NCI-H524 treated with DMSO at 0.1 percent for 48 hours (cell line): Measurements from ENCODE around the gene VTCN1.

Source experiments
- DNase-seq: peaks from one replicate; lab custom pipeline; 2025; lab: John Stamatoyannopoulos, UW

Gene VTCN1

DNA sequence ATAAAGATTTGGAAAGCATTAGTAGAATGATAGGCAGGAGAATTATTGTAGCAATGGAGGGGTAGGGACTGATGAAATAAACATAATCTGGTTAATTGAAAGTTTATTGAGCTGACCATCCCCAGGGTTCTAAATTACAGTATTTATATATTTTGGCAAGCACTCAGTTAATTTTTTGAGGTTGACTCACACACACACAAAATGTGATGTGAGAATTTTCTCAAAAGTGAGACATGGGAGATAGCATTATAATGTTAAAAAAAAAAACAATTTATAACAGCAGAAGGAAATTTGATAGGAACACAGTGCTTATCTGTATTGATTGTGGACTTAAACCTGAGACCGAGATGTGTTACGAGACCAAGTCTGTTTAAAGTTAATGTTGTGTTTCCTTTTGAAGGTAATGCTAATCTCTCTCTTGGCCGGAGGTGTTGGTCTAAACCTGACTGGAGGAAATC, 113.7 kb downstream of the VTCN1 start:
- DNase-seq = no peak

DNA sequence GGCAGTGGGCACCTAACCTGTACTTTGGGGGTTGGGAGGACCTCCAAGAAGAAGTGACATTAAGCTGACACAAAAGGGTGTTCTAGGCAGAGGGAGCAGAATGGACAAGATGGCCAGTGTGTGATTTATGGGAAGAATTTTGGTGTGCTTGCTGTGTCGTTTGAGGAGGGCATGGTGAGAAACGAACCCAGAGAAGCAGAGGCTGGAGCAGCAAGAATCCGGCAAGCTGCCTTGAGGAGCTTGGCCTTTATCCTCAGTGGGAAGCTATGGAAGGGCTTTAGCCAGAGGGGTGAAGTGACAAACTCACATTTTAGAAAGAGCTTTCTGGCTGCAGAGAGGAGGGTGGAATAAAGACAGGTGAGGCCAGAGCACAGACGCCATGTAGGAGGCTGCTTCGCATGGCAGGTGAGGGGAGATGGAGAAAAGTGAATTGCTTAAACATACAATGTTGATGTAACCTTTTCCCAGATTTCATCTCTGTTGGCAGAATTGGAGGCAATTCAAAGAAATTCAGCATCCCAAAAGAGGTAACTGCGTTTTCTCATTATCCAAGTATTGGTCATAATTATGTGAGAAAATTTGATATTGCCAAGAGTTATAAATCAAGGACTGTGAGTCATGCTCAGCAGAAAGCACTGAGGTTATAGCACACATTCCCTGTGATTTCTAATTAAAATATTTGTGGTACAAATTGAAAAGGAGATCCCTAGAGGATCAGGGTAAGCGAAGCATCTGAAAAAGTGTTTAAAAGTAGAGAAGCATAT, 115.7 kb downstream of the VTCN1 start:
- no peak for DNase-seq

DNA sequence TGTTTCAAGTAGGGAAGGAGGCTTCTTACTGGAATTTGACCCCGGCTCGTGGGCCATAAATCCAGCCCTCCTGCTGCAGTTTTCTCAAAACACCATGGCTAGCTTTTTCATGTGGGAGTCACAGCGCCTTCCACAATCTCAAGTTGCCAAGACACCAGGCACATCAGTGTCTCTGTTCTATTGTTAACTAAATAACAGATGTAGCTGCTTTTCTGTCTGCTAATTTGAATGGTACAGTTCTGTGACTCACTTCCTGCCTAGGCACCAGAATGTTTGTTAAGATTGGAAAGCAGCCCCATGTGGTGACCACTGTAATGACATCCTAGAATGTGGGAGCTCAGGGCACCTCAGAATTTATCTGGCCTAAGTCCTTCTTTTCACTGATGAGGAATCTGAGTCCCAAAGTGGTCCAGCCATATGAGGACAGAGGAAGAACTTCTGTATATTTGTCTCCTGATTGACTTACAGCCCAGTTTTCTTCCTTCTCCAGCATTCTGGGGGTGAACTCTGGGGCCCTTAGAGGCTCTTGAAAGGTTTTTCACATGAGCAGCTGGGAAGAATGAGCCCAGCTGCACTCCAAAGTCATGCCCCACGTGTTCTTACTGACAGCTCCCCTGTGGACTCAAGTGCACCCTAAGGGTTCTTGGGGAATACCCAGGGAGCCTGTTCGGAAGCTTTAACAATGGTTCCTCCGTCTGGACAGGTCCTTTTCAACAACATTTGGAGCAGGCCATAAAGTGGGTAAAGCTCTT, 116.7 kb downstream of the VTCN1 start:
- peak; percentile 8 for DNase-seq
